ENCODE data around the gene IPO4.
"Not testable (repeated sequence)": the region's sequence is repeated elsewhere in the genome, so short reads cannot be mapped to it uniquely, and the experiment has no call there.

IPO4 gene

GRCh38 chr14:24188251-24189058, at the start of gene IPO4:
TSS of gene IPO4 (minus strand) at chr14:24188816. CDS start at chr14:24188787, 29 bp downstream.
- DNase-seq: peak; percentile 97

- no peak for DNase-seq
Measured at GRCh38 chr14:24238123-24238522, 49.5 kb upstream of the IPO4 start.

- no peak for DNase-seq
Measured at GRCh38 chr14:24237463-24237955, 48.9 kb upstream of the IPO4 start.

GRCh38 chr14:24236689-24237462, 48.3 kb upstream of the IPO4 start:
- no peak for DNase-seq

GRCh38 chr14:24235804-24236688, 47.4 kb upstream of the IPO4 start:
- DNase-seq: no peak

GRCh38 chr14:24234095-24235005, 45.7 kb upstream of the IPO4 start:
- DNase-seq: peak; percentile 18

- peak; percentile 25 for DNase-seq
Measured at GRCh38 chr14:24233538-24233866, 44.9 kb upstream of the IPO4 start.

- no peak for DNase-seq
Measured at GRCh38 chr14:24232645-24233537, 44.3 kb upstream of the IPO4 start, which contains the start of gene GMPR2. TSS of gene GMPR2 (plus strand) at chr14:24232929. CDS start at chr14:24233254, 325 bp downstream.

GRCh38 chr14:24232121-24232644, 43.6 kb upstream of the IPO4 start, which contains the start of gene NEDD8:
TSS of gene NEDD8 (minus strand) at chr14:24232367. CDS start at chr14:24232267, 100 bp downstream.
- peak; percentile 94 for DNase-seq

GRCh38 chr14:24231263-24232120, 42.9 kb upstream of the IPO4 start:
- peak; percentile 39 for DNase-seq

- no peak for DNase-seq
Measured at GRCh38 chr14:24228902-24229301, 40.3 kb upstream of the IPO4 start.

- no peak for DNase-seq
Measured at GRCh38 chr14:24226473-24226872, 37.9 kb upstream of the IPO4 start.

GRCh38 chr14:24224618-24225071, 36.0 kb upstream of the IPO4 start:
- DNase-seq: no peak

- not testable (repeated sequence) for DNase-seq
Measured at GRCh38 chr14:24222987-24223386, 34.4 kb upstream of the IPO4 start.

GRCh38 chr14:24219521-24219920, 30.9 kb upstream of the IPO4 start:
- no peak for DNase-seq

- DNase-seq: no peak
Measured at GRCh38 chr14:24219080-24219479, 30.5 kb upstream of the IPO4 start.

GRCh38 chr14:24216876-24217275, 28.3 kb upstream of the IPO4 start:
- not testable (repeated sequence) for DNase-seq

- DNase-seq: no peak
Measured at GRCh38 chr14:24216345-24216699, 27.7 kb upstream of the IPO4 start.
